GM12891 (cell line): ENCODE data around the gene SULF2.

Source experiments
- PAX5 ChIP-seq: IDR thresholded peaks from 2 replicates; pipeline ENCODE4 v1.6.1; 2011; ENCODE audit warnings: low read length, moderate library complexity, mild to moderate bottlenecking; ENCODE audit not compliant: insufficient read depth, severe bottlenecking
- POLR2A ChIP-seq: IDR thresholded peaks from 2 replicates; pipeline ENCODE4 v1.6.1; 2011; ENCODE audit warnings: low read depth, low read length, control low read depth
- POLR2AphosphoS5 ChIP-seq: IDR thresholded peaks from 2 replicates; pipeline ENCODE4 v1.6.1; 2011; ENCODE audit warnings: low read depth, low read length, control low read depth
- POU2F2 ChIP-seq: IDR thresholded peaks from 2 replicates; pipeline ENCODE4 v1.6.1; 2011; ENCODE audit warnings: low read depth, mild to moderate bottlenecking, control low read depth, low read length, moderate library complexity
- SPI1 ChIP-seq: IDR thresholded peaks from 2 replicates; pipeline ENCODE4 v1.6.1; 2011; ENCODE audit warnings: low read depth, low read length, control low read depth
- TAF1 ChIP-seq: IDR thresholded peaks from 2 replicates; pipeline ENCODE4 v1.6.1; 2011; ENCODE audit warnings: low read depth, low read length, control low read depth

GRCh38 chr20:47733892-47734291 lies 51.4 kb downstream of the SULF2 start:
- TF ChIP-seq TAF1 (no peak), POLR2A (no peak), POLR2AphosphoS5 (no peak), PAX5 (no peak), POU2F2 (no peak), SPI1 (no peak)
